ENCODE data around the gene UBE2S. TPM values are rescaled to one million over a fixed set of nuclear protein-coding genes. Genes with fewer than 3 reads are reported as not detected.

The UBE2S gene
- total RNA-seq, 1 experiment from 2014 or later, result 279 TPM

DNA sequence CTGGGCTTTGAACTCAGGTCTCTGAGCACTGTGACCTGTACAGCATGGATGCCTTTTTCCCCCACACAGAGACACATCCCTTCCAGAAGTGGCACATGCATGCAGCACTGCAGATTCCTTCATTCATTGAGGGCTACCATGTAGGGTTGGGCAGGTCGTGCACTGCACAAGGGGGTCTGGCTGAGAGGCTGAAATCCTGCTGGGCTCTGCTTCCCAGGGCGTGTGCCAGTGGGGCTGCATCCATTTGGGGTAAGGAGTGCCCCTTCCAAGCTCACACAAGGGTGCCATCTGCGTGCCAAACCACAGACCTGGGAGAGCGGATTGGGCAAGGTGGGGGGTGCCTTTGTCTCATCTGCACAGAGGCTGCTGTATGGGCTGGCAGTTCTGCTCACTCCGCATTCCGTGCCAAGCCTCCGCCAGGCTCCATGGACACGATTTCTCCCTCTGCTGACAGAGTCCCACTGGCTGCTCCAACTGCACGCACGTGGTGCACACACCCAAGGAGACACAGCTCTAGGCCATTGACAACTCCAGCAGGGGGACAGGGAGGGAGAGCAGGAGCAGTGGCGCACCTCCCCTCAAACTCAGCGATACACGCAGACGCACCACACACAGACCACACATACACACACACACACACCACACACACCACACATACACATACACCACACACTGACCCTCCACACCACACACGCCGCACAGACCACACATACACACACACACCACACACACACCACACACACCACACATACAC, 40.0 kb upstream of the UBE2S start:
- Histone ChIP-seq H3K27me3 (replicated peaks; ENCODE audit: control insufficient read depth, insufficient read depth, low read length) (peaks cover 7% of the 10 kb centered on the region), H3K4me3 (ENCODE audit: low read depth, low read length) (no peak overlapping the region), H3K36me3 (ENCODE audit: control insufficient read depth, insufficient read depth, low read length) (no peaks in the 10 kb centered on the region), H3K4me1 (peaks cover 4% of the 10 kb centered on the region; the same call in 1 of the 2 replicates), H3K9me3 (no peaks in the 10 kb centered on the region)
- H3K27me3 Mint-ChIP-seq (ENCODE audit: insufficient read depth, unreplicated experiment), result peaks cover 35% of the 10 kb centered on the region
- H3K4me1 Mint-ChIP-seq (ENCODE audit: low read depth, unreplicated experiment), result no peaks in the 10 kb centered on the region
- no peak overlapping the region for H3K4me3 Mint-ChIP-seq (ENCODE audit: unreplicated experiment)
- TF ChIP-seq, protein P1, sequence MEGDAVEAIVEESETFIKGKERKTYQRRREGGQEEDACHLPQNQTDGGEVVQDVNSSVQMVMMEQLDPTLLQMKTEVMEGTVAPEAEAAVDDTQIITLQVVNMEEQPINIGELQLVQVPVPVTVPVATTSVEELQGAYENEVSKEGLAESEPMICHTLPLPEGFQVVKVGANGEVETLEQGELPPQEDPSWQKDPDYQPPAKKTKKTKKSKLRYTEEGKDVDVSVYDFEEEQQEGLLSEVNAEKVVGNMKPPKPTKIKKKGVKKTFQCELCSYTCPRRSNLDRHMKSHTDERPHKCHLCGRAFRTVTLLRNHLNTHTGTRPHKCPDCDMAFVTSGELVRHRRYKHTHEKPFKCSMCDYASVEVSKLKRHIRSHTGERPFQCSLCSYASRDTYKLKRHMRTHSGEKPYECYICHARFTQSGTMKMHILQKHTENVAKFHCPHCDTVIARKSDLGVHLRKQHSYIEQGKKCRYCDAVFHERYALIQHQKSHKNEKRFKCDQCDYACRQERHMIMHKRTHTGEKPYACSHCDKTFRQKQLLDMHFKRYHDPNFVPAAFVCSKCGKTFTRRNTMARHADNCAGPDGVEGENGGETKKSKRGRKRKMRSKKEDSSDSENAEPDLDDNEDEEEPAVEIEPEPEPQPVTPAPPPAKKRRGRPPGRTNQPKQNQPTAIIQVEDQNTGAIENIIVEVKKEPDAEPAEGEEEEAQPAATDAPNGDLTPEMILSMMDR (IDR thresholded peaks at IDR 0.05; ENCODE audit: insufficient read depth in 1 of 2, low read depth in 1 of 2, low read length in 1 of 2, severe bottlenecking in 1 of 2, unreplicated experiment in 1 of 2), result no peak
- CTCF ChIA-PET, result interaction anchor here (0.7 to 1.3 kb wide), 4 partner anchors 11 to 65 kb away, joined by 3 to 4 read pairs (median 4); partner anchors contain the start of gene ISOC2
- intact Hi-C loops (cut with micrococcal nuclease; ENCODE audit: unreplicated experiment), result no loop called here
- DNase-seq, result peak; percentile 57 to 78
- BruUV-seq (replicated peaks), result no TSS peak
- no peak overlapping the region for H3K27ac Mint-ChIP-seq (ENCODE audit: unreplicated experiment)
- no peaks in the 10 kb centered on the region for H3K9me3 Mint-ChIP-seq (ENCODE audit: unreplicated experiment)
- no peaks in the 10 kb centered on the region for H3K36me3 Mint-ChIP-seq (ENCODE audit: insufficient read depth, unreplicated experiment)
- POLR2A ChIA-PET, result interaction anchor here (0.6 to 1.2 kb wide), 2 partner anchors 29 to 240 kb away, joined by 3 read pairs; no protein-coding TSS in a partner anchor

DNA sequence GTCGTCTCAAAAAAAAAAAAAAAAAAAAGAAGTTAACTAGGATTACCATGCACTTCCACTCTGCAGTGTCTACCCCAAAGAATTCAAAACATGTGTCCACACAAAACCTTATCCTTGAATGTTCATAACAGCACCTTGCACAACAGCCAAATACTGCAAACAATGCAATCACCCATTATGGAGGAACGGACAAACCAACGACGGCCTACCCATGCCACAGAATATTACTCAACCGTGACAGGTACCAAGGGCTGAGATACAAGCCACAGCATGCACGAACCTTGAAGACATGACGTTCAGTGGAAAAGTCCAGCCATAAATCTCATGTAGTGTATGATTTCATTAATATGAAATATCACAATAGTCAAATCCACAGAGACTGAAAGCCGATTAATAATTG, 38.5 kb upstream of the UBE2S start:
- CTCF ChIA-PET, result interaction anchor here (0.6 kb wide), 1 partner anchor 9 kb away, joined by 3 read pairs; no protein-coding TSS in a partner anchor
- H3K27me3 ChIP-seq (replicated peaks; ENCODE audit: control insufficient read depth, insufficient read depth, low read length), result peaks cover 12% of the 10 kb centered on the region
- no peak for DNase-seq
- no peaks in the 10 kb centered on the region for H3K36me3 ChIP-seq (ENCODE audit: control insufficient read depth, insufficient read depth, low read length)
- H3K27me3 Mint-ChIP-seq (ENCODE audit: insufficient read depth, unreplicated experiment), result peaks cover 38% of the 10 kb centered on the region
- H3K36me3 Mint-ChIP-seq (ENCODE audit: insufficient read depth, unreplicated experiment), result no peaks in the 10 kb centered on the region
- H3K9me3 Mint-ChIP-seq (ENCODE audit: unreplicated experiment), result no peaks in the 10 kb centered on the region
- TF ChIP-seq, protein P1 (IDR thresholded peaks at IDR 0.05; ENCODE audit: insufficient read depth in 1 of 2, low read depth in 1 of 2, low read length in 1 of 2, severe bottlenecking in 1 of 2, unreplicated experiment in 1 of 2), result no peak
- no peak overlapping the region for H3K4me3 Mint-ChIP-seq (ENCODE audit: unreplicated experiment)
- peaks cover 4% of the 10 kb centered on the region; the same call in 1 of the 2 replicates for H3K4me1 ChIP-seq
- no peak overlapping the region for H3K4me3 ChIP-seq (ENCODE audit: low read depth, low read length)
- no peaks in the 10 kb centered on the region for H3K4me1 Mint-ChIP-seq (ENCODE audit: low read depth, unreplicated experiment)
- POLR2A ChIA-PET, result interaction anchor here (0.7 to 0.8 kb wide), 2 partner anchors 56 to 187 kb away, joined by 5 read pairs; no protein-coding TSS in a partner anchor
- intact Hi-C loops (cut with micrococcal nuclease; ENCODE audit: unreplicated experiment), result no loop called here
- BruUV-seq (replicated peaks), result no TSS peak
- H3K27ac Mint-ChIP-seq (ENCODE audit: unreplicated experiment), result no peak overlapping the region
- H3K9me3 ChIP-seq, result no peaks in the 10 kb centered on the region

DNA sequence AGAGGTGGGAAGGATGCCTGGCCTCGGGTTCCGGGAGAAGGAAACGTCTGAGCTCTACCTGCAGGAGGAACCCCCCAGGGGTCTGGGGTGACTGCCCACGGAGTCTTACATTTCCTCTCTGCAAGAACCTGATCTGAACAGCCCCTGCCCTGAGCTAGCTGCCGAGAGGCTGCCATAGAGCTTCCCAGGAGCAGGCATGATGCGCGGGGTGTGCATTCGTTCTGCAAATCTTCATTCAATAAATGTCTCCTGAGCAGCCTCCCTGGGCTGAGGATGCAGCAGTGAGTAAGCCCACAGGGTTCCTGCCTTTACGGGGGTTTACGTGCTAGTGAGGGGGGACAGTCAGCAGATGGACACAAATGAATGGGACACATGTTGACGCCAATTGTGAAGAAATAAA, 37.1 kb upstream of the UBE2S start:
- ChIA-PET CTCF (interaction anchor here (0.5 to 1.2 kb wide), 2 partner anchors 17 to 299 kb away, joined by 3 to 4 read pairs; no protein-coding TSS in a partner anchor), POLR2A (no interaction called here)
- Mint-ChIP-seq H3K27ac (ENCODE audit: unreplicated experiment) (no peak overlapping the region), H3K4me1 (ENCODE audit: low read depth, unreplicated experiment) (no peaks in the 10 kb centered on the region), H3K27me3 (ENCODE audit: insufficient read depth, unreplicated experiment) (peaks cover 32% of the 10 kb centered on the region), H3K36me3 (ENCODE audit: insufficient read depth, unreplicated experiment) (no peaks in the 10 kb centered on the region), H3K4me3 (ENCODE audit: unreplicated experiment) (no peak overlapping the region), H3K9me3 (ENCODE audit: unreplicated experiment) (no peaks in the 10 kb centered on the region)
- intact Hi-C loops (cut with micrococcal nuclease; ENCODE audit: unreplicated experiment), result no loop called here
- Histone ChIP-seq H3K36me3 (ENCODE audit: control insufficient read depth, insufficient read depth, low read length) (no peaks in the 10 kb centered on the region), H3K9me3 (0 out of 2 replicates have a peak, but pooled peaks cover 3% of the 10 kb centered on the region), H3K4me3 (ENCODE audit: low read depth, low read length) (no peak overlapping the region), H3K4me1 (peaks cover 11% of the 10 kb centered on the region; the same call in 1 of the 2 replicates), H3K27me3 (replicated peaks; ENCODE audit: control insufficient read depth, insufficient read depth, low read length) (peaks cover 10% of the 10 kb centered on the region)
- no TSS peak for BruUV-seq (replicated peaks)
- DNase-seq, result no peak
- TF ChIP-seq, protein P1 (IDR thresholded peaks at IDR 0.05; ENCODE audit: insufficient read depth in 1 of 2, low read depth in 1 of 2, low read length in 1 of 2, severe bottlenecking in 1 of 2, unreplicated experiment in 1 of 2), result no peak

Measured in Caco-2 (cell line).